ENCODE measurements around the gene ITIH4.

- no peak for TF ChIP-seq CTCF (conservative IDR thresholded peaks at IDR 0.05; ENCODE audit: low read length)
- TF ChIP-seq EZH2phosphoT487 (IDR thresholded peaks at IDR 0.05; ENCODE audit: borderline replicate concordance): no peak
Observed at GRCh38 chr3:52834871-52835501, 4.5 kb upstream of the ITIH4 start, which contains the start of gene MUSTN1.
